GDM1 (cell line): ENCODE measurements around the gene TSGA10IP.
"Not testable (repeated sequence)": the region's sequence is repeated elsewhere in the genome, so short reads cannot be mapped to it uniquely, and the experiment has no call there.

ENCODE experiments used
- DNase-seq: peaks from one replicate; lab custom pipeline; 2025; lab: John Stamatoyannopoulos, UW

TSGA10IP gene

DNA sequence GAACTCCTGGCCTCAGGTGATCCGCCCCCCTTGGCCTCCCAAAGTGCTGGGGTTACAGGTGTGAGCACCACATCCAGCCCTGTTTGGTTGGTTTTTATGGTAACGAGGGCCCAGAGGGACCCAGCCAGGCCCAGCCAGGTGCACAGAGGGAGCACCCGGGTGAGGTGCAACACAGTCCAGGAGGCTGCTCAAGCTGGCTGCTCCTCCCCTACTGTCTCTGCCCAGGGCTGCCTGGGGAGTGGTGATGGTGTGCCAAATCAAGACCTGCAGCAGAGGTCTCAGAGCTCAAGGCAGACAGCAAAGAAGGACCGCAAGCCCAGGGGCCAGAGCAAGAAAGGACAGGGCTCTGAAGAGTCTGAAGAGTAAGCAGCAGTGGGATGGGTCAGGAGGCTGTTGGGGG lies 1.4 kb downstream of the TSGA10IP start:
- no peak for DNase-seq

DNA sequence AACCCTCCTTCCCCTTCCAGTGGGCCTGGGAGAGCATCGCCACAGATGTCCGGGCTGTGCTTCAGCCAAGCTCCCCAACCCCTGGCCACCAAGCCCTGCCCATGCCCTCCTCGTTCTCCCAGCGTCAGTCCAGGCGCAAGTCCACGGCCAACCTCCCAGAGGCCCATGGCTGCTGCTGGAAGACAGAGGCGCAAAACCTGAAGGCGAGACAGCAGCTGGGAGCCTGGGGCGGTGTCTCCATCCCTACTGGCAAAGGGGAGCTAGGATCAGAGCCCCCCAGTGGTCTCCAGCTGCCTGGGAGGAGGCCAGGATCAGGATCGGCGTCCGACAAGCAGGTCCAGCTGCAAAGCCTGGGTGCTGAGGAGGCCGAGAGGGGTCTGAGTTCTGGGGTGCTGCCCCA lies 1.9 kb downstream of the TSGA10IP start:
- no peak for DNase-seq

DNA sequence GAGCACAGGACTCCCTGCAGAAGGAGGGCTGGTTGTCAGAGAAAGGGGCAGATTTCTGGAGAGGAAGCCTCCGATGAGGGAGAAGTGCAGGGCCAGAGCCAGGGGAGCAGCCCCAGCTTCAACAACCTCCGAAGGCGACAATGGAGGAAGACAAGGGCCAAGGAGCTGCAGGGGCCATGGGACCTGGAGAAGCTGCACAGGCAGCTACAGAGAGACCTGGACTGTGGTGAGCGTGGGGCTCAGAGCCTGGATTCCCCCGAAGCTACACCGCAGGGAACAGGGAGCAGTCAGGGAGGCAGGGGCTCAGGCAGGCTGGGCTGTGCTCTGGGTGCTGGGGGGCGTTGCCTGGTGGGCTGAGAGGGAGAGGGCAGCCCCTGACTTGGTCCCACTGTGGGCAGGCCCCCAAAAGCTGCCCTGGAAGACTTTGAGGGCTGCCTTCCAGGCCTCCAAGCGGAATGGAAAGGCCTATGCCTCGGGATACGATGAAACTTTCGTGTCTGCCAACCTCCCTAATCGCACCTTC lies 2.4 kb downstream of the TSGA10IP start:
- no peak for DNase-seq

DNA sequence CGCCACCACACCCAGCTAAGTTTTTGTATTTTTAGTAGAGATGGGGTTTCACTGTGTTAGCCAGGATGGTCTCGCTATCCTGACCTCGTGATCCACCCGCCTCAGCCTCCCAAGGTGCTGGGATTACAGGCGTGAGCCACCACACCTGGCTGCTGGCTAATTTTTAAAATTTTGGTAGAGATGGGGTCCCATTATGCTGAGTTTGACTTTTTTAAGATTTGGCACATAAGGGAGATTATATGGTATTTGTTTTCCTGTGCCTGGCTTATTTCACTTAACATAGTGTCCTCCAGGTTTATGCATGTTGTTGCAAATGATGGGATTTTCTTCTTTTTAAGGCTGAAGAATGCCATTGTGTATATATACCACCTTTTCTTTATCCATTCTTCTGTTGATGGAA lies 5.4 kb downstream of the TSGA10IP start:
- not testable (repeated sequence) for DNase-seq

GRCh38 chr11:65951641-65952040 lies 6.4 kb downstream of the TSGA10IP start:
- not testable (repeated sequence) for DNase-seq

DNA sequence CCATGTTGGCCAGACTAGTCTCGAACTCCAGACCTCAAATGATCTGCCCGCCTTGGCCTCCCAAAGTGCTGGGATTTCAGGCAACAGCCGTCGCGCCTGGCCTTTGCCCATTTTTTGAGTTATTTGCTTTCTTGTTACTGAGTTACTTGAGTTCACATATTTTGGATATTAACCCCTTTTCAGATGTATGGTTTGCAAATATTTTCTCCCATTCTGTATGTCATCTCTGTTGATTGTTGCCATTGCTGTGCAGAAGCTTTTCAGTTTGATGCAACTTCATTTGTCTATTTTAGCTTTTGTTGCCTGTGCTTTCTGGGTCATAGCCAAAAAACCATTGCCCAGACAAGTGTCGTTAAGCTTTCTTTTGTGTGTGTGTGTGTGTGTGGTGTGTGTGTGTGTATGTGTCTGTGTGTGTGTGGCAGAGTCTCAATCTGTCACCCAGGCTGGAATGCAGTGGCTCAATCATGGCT lies 6.8 kb downstream of the TSGA10IP start:
- DNase-seq = no peak

GRCh38 chr11:65953471-65953870 lies 8.2 kb downstream of the TSGA10IP start:
- no peak for DNase-seq

GRCh38 chr11:65954771-65955170 lies 9.5 kb downstream of the TSGA10IP start:
- DNase-seq = no peak

DNA sequence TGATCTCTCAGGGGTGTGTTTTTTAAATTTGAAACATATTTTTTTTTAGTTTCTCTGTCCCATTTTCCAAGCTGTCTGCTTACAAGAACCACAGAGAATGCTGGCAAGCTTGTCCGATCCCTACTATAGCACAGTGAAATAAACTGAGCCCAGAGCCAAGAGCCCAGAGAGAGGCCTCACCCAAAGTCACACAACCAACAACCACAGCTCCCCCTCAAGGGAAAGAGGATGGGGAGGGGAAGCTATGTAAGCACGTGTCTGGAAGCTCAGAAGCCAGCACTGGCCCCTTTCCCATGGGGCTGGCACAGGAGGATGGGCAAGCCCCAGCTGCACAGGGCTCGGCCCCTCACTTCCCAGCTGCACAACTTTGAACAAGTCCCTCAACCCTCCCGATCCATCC lies 13.0 kb downstream of the TSGA10IP start:
- peak; percentile 23 for DNase-seq

DNA sequence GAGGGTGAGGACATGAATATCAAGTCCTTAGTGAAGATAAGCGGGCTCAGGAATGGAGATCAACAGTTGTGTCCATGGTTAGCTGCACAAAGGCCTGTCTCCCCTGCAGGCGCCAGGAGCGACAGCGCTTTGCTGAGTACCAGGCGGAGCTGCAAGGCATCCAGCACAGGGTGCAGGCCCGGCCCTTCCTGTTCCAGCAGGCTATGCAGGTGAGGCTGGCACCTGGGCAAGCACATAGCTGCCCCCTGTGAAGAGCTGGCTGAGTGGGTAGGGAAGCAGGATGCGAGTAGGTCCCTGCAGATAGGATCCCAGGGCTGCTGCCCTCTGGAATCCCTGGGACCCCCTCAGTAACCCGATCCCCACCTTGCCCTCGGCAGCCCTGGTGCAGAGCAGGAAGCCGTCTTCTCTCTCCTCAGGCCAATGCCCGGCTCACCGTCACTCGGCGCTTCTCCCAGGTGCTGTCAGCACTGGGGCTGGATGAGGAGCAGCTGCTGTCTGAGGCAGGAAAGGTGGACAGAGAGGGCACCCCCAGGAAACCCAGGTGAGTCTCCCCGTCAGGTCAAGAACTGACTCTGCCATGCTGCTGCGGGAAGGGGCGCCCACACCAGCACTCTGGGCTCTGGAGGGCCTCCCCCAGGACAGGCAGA lies 13.6 kb downstream of the TSGA10IP start:
- no peak for DNase-seq

DNA sequence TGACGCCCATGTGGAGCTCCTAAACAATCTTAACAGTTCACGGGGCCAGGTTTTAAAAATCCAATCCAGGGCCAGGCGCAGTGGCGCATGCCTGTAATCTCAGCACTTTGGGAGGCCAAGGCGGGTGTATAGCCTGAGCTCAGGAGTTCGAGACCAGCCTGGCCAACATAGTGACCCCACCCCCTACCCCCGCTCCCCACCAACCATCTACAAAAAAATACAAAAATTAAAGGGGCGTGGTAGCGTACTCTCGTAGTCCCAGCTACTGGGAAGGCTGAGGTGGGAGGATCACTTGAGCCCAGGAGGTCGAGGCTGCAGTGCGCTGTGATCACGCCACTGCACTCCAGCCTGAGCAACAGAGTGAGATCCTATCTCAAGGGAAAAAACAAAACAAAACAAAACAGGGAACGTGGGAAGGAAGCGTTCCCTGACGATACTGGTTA lies 15.6 kb downstream of the TSGA10IP start:
- DNase-seq = no peak

GRCh38 chr11:65961267-65962140 lies 16.2 kb downstream of the TSGA10IP start, which contains the start of gene SART1:
TSS of gene SART1 (plus strand) at chr11:65961734. CDS start at chr11:65961781, 47 bp downstream.
- DNase-seq = peak; percentile 99

DNA sequence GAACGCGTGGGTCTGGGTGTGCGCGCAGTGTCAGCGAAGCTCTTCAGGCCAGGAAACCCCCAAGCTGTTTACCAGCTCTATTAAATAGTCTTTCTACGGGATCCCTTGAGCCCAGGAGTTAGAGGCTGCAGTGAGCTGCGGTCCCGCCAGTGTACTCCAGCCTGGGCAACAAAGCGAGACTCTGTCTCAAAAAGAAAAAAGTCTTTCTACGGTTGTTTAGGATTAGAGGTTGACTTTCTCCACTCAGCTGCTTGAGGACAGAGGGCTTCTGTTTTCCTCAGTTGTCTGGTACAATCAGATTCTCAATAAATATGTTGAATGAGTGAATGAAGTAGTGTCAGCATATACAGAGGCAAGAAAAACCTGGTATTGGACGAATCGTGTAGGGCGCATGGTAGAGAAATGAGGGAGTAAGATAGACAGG lies 16.9 kb downstream of the TSGA10IP start:
- no peak for DNase-seq

DNA sequence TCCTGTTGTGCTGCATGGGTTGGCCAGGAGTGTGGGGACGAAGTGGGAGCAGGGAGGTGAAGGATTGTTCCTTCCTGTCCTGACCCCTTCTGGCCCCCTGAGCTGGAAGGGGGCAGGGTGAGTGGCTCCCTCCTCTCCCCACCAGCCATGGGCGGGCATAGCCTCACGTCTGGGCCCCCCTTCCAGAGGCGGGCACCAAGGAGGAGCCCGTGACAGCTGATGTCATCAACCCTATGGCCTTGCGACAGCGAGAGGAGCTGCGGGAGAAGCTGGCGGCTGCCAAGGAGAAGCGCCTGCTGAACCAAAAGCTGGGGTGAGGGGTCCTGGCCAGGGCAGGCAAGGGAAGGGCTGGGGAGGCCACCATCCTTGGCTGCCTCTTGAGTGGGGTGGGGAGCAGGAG lies 19.6 kb downstream of the TSGA10IP start:
- no peak for DNase-seq

- no peak for DNase-seq
These were observed 20.9 kb downstream of the TSGA10IP start for GRCh38 chr11:65965986-65966762.

DNA sequence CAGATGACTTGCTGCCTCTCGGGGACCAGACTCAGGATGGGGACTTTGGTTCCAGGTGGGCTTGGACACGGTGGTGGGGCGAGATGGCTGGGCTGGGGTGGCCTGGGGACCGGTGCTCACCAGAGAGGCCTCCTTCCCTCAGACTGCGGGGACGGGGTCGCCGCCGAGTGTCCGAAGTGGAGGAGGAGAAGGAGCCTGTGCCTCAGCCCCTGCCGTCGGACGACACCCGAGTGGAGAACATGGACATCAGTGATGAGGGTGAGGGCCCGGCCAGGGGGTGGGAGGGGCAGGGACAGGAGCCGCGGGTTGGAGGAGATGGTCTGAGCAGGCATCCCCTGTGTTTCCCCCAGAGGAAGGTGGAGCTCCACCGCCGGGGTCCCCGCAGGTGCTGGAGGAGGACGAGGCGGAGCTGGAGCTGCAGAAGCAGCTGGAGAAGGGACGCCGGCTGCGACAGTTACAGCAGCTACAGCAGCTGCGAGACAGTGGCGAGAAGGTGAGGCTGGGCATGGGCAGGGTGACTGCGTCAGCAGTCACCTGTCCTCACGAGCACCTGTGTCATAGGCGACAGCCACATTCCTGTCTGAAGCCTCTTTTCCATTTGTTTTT lies 22.2 kb downstream of the TSGA10IP start:
- DNase-seq = no peak

GRCh38 chr11:65968600-65969482 lies 23.6 kb downstream of the TSGA10IP start:
- DNase-seq = no peak

GRCh38 chr11:65972116-65972515 lies 26.8 kb downstream of the TSGA10IP start:
- DNase-seq = no peak

DNA sequence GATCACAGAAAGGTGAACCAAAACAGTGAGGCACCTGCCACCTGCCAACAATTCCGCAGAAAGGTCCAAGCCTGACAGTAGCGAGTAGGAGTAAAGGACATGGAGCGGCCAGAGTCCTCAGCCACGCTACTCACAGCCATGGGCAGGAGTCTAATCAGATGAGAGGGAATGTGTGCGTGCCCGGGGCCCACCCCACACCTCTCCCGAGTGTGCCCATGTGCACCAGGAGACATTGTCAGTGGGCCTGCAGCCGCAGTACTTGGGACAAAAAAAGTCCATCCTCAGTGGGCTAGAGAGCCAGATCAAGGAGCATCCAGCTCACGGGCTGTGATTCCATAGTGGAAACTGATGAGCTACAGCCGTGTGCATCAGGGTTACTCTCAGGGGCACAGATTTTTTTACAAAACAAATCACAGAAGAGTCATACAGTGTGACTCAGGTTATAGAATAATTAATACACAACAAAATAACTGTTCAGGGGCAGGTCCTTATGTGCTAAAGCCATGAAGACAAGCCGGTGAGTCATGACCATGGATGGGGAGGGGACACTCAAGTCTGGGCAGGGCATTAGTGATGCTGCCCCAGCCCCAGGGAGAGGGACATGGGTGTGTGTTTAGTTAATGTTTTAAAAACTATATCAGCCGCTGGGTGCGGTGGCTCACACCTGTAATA lies 28.3 kb downstream of the TSGA10IP start:
- no peak for DNase-seq

- no peak for DNase-seq
These were observed 30.5 kb downstream of the TSGA10IP start for GRCh38 chr11:65975771-65976170.
